ENCODE results near the gene PPIF. TPM values are rescaled to one million over a fixed set of nuclear protein-coding genes. Genes with fewer than 3 reads are reported as not detected.
A peak's percentile ranks its signal among the peaks of the same experiment; 100 is the strongest.

Gene PPIF
- total and polyA plus RNA-seq, 2 of the 13 experiments (the other 11 are each of a cell fraction or from before 2014, with no cell fraction given) = 147 to 157 TPM

- TF ChIP-seq E2F1 (CRISPR knock-in tag; IDR thresholded peaks at IDR 0.05) (0 out of 2 replicates have a peak, but pooled peaks have one; percentile 30), RERE (CRISPR knock-in tag; IDR thresholded peaks at IDR 0.05; ENCODE audit: low read depth) (peak; percentile 83), SRY (CRISPR knock-in tag; IDR thresholded peaks at IDR 0.05) (0 out of 2 replicates have a peak, but pooled peaks have one; percentile 33), ARNTL (CRISPR knock-in tag; IDR thresholded peaks at IDR 0.05) (no peak), ZNF225 (CRISPR knock-in tag; IDR thresholded peaks at IDR 0.05) (peak; percentile 78; the same call in 1 of the 2 replicates), CHCHD3 (CRISPR knock-in tag; IDR thresholded peaks at IDR 0.05) (no peak), RCOR2 (CRISPR knock-in tag; IDR thresholded peaks at IDR 0.05) (peak; percentile 52; the same call in 1 of the 2 replicates), POLR2G (IDR thresholded peaks at IDR 0.05; ENCODE audit: low read depth, low read length) (peak; percentile 73), PHB2 (IDR thresholded peaks at IDR 0.05; ENCODE audit: partially characterized antibody) (no peak), KLF16 (CRISPR knock-in tag; IDR thresholded peaks at IDR 0.05) (peak in 1 of 2 experiments; percentile 79; a peak in 1 of 4 replicates), ZBED4 (CRISPR knock-in tag; IDR thresholded peaks at IDR 0.05; ENCODE audit: borderline replicate concordance) (peak; percentile 98), AHR (CRISPR knock-in tag; IDR thresholded peaks at IDR 0.05) (0 out of 2 replicates have a peak, but pooled peaks have one; percentile 34), DR1 (CRISPR knock-in tag; IDR thresholded peaks at IDR 0.05) (peak; percentile 74), ZNF776 (CRISPR knock-in tag; IDR thresholded peaks at IDR 0.05) (peak; percentile 41; the same call in 1 of the 2 replicates), ZNF274 (CRISPR knock-in tag; IDR thresholded peaks at IDR 0.05) (peak; percentile 79)
- TF ChIP-seq, protein P1, sequence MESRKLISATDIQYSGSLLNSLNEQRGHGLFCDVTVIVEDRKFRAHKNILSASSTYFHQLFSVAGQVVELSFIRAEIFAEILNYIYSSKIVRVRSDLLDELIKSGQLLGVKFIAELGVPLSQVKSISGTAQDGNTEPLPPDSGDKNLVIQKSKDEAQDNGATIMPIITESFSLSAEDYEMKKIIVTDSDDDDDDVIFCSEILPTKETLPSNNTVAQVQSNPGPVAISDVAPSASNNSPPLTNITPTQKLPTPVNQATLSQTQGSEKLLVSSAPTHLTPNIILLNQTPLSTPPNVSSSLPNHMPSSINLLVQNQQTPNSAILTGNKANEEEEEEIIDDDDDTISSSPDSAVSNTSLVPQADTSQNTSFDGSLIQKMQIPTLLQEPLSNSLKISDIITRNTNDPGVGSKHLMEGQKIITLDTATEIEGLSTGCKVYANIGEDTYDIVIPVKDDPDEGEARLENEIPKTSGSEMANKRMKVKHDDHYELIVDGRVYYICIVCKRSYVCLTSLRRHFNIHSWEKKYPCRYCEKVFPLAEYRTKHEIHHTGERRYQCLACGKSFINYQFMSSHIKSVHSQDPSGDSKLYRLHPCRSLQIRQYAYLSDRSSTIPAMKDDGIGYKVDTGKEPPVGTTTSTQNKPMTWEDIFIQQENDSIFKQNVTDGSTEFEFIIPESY (CRISPR knock-in tag; IDR thresholded peaks at IDR 0.05) = peak; percentile 62; the same call in 1 of the 2 replicates
Measured at GRCh38 chr10:79335470-79336235, 11.6 kb upstream of the PPIF start (continued).

Measured in HepG2 (cell line).